ENCODE measurements around the gene SLC35B1. TPM values are rescaled to one million over a fixed set of nuclear protein-coding genes. Genes with fewer than 3 reads are reported as not detected.

The SLC35B1 gene
- total RNA-seq, 1 experiment from 2014 or later: 104 TPM

- DNase-seq (ENCODE audit: low spot score): no peak
- H3K4me1 ChIP-seq (ENCODE audit: insufficient read depth, low read length, poor library complexity, severe bottlenecking): no peaks in the 10 kb centered on the region
- no peaks in the 10 kb centered on the region for H3K9me3 ChIP-seq (ENCODE audit: low read depth, low read length, poor library complexity, severe bottlenecking)
- CTCF ChIA-PET: interaction anchor here (0.6 kb wide), 1 partner anchor 446 kb away, joined by 3 read pairs; no protein-coding TSS in a partner anchor
- H3K27ac ChIP-seq (ENCODE audit: low read depth, low read length, poor library complexity, severe bottlenecking): no peak overlapping the region
- POLR2A ChIA-PET (ENCODE audit: low non-redundant PET): interaction anchor here (0.7 kb wide), 1 partner anchor 115 kb away, joined by 5 read pairs; no protein-coding TSS in a partner anchor
- intact Hi-C loops (cut with micrococcal nuclease; ENCODE audit: unreplicated experiment): no loop called here
- BruUV-seq (replicated peaks): no TSS peak
- no peaks in the 10 kb centered on the region for H3K36me3 ChIP-seq (ENCODE audit: insufficient read depth, low read length, poor library complexity, severe bottlenecking)
- no peak for TF ChIP-seq EZH2 (IDR thresholded peaks at IDR 0.05; ENCODE audit: borderline replicate concordance, low read depth, low read length, poor library complexity, severe bottlenecking)
- no peak for TF ChIP-seq CTCF (conservative IDR thresholded peaks at IDR 0.05; ENCODE audit: low read depth, low read length)
- H3K27me3 ChIP-seq (replicated peaks; ENCODE audit: insufficient read depth, low read depth, low read length, poor library complexity): no peaks in the 10 kb centered on the region
- no peak overlapping the region for H3K4me3 ChIP-seq (ENCODE audit: low read depth, low read length, poor library complexity, severe bottlenecking)
Observed at GRCh38 chr17:49756323-49757150, 48.8 kb upstream of the SLC35B1 start.

GRCh38 chr17:49755663-49756283 lies 48.0 kb upstream of the SLC35B1 start:
- ChIA-PET POLR2A (ENCODE audit: low non-redundant PET) (interaction anchor here (0.7 kb wide), 1 partner anchor 8 kb away, joined by 7 read pairs; the partner anchor contains the start of gene FAM117A), CTCF (interaction anchor here (0.6 kb wide), 1 partner anchor 447 kb away, joined by 3 read pairs; no protein-coding TSS in a partner anchor)
- H3K4me1 ChIP-seq (ENCODE audit: insufficient read depth, low read length, poor library complexity, severe bottlenecking): no peaks in the 10 kb centered on the region
- BruUV-seq (replicated peaks): no TSS peak
- no peaks in the 10 kb centered on the region for H3K9me3 ChIP-seq (ENCODE audit: low read depth, low read length, poor library complexity, severe bottlenecking)
- TF ChIP-seq CTCF (conservative IDR thresholded peaks at IDR 0.05; ENCODE audit: low read depth, low read length): no peak
- no peak for TF ChIP-seq EZH2 (IDR thresholded peaks at IDR 0.05; ENCODE audit: borderline replicate concordance, low read depth, low read length, poor library complexity, severe bottlenecking)
- H3K27ac ChIP-seq (ENCODE audit: low read depth, low read length, poor library complexity, severe bottlenecking): no peak overlapping the region
- intact Hi-C loops (cut with micrococcal nuclease; ENCODE audit: unreplicated experiment): no loop called here
- DNase-seq (ENCODE audit: low spot score): no peak
- no peaks in the 10 kb centered on the region for H3K36me3 ChIP-seq (ENCODE audit: insufficient read depth, low read length, poor library complexity, severe bottlenecking)
- no peaks in the 10 kb centered on the region for H3K27me3 ChIP-seq (replicated peaks; ENCODE audit: insufficient read depth, low read depth, low read length, poor library complexity)
- H3K4me3 ChIP-seq (ENCODE audit: low read depth, low read length, poor library complexity, severe bottlenecking): no peak overlapping the region

GRCh38 chr17:49753959-49754391 lies 46.2 kb upstream of the SLC35B1 start:
- Histone ChIP-seq H3K27ac (ENCODE audit: low read depth, low read length, poor library complexity, severe bottlenecking) (no peak overlapping the region), H3K4me3 (ENCODE audit: low read depth, low read length, poor library complexity, severe bottlenecking) (no peak overlapping the region), H3K9me3 (ENCODE audit: low read depth, low read length, poor library complexity, severe bottlenecking) (no peaks in the 10 kb centered on the region), H3K36me3 (ENCODE audit: insufficient read depth, low read length, poor library complexity, severe bottlenecking) (no peaks in the 10 kb centered on the region), H3K27me3 (replicated peaks; ENCODE audit: insufficient read depth, low read depth, low read length, poor library complexity) (no peaks in the 10 kb centered on the region), H3K4me1 (ENCODE audit: insufficient read depth, low read length, poor library complexity, severe bottlenecking) (no peaks in the 10 kb centered on the region)
- ChIA-PET POLR2A (ENCODE audit: low non-redundant PET) (no interaction called here), CTCF (no interaction called here)
- BruUV-seq (replicated peaks): no TSS peak
- DNase-seq (ENCODE audit: low spot score): no peak
- intact Hi-C loops (cut with micrococcal nuclease; ENCODE audit: unreplicated experiment): no loop called here
- TF ChIP-seq EZH2 (IDR thresholded peaks at IDR 0.05; ENCODE audit: borderline replicate concordance, low read depth, low read length, poor library complexity, severe bottlenecking): no peak
- TF ChIP-seq CTCF (conservative IDR thresholded peaks at IDR 0.05; ENCODE audit: low read depth, low read length): no peak
